ENCODE measurements around the gene CALML5. TPM values are rescaled to one million over a fixed set of nuclear protein-coding genes. Genes with fewer than 3 reads are reported as not detected.

CALML5 gene
- total RNA-seq, 1 experiment from 2014 or later, result not detected

GRCh38 chr10:5518143-5518542 lies 18.8 kb upstream of the CALML5 start:
- no peak for DNase-seq (ENCODE audit: low spot score)
- ChIA-PET CTCF (no interaction called here), POLR2A (ENCODE audit: low non-redundant PET) (no interaction called here)
- intact Hi-C loops (cut with micrococcal nuclease; ENCODE audit: unreplicated experiment), result no loop called here
- H3K27me3 ChIP-seq (replicated peaks; ENCODE audit: insufficient read depth, low read depth, low read length, poor library complexity), result no peaks in the 10 kb centered on the region
- H3K4me1 ChIP-seq (ENCODE audit: insufficient read depth, low read length, poor library complexity, severe bottlenecking), result no peaks in the 10 kb centered on the region
- H3K36me3 ChIP-seq (ENCODE audit: insufficient read depth, low read length, poor library complexity, severe bottlenecking), result no peaks in the 10 kb centered on the region
- no TSS peak for BruUV-seq (replicated peaks)
- no peak for TF ChIP-seq EZH2 (IDR thresholded peaks at IDR 0.05; ENCODE audit: borderline replicate concordance, low read depth, low read length, poor library complexity, severe bottlenecking)
- no peak for TF ChIP-seq CTCF (conservative IDR thresholded peaks at IDR 0.05; ENCODE audit: low read depth, low read length)
- no peaks in the 10 kb centered on the region for H3K9me3 ChIP-seq (ENCODE audit: low read depth, low read length, poor library complexity, severe bottlenecking)
- H3K27ac ChIP-seq (ENCODE audit: low read depth, low read length, poor library complexity, severe bottlenecking), result no peak overlapping the region
- H3K4me3 ChIP-seq (ENCODE audit: low read depth, low read length, poor library complexity, severe bottlenecking), result no peak overlapping the region

- no peak for DNase-seq (ENCODE audit: low spot score)
- ChIA-PET POLR2A (ENCODE audit: low non-redundant PET) (no interaction called here), CTCF (no interaction called here)
- no peaks in the 10 kb centered on the region for H3K9me3 ChIP-seq (ENCODE audit: low read depth, low read length, poor library complexity, severe bottlenecking)
- no peak overlapping the region for H3K4me3 ChIP-seq (ENCODE audit: low read depth, low read length, poor library complexity, severe bottlenecking)
- no peak overlapping the region for H3K27ac ChIP-seq (ENCODE audit: low read depth, low read length, poor library complexity, severe bottlenecking)
- H3K36me3 ChIP-seq (ENCODE audit: insufficient read depth, low read length, poor library complexity, severe bottlenecking), result no peaks in the 10 kb centered on the region
- H3K27me3 ChIP-seq (replicated peaks; ENCODE audit: insufficient read depth, low read depth, low read length, poor library complexity), result no peaks in the 10 kb centered on the region
- TF ChIP-seq CTCF (conservative IDR thresholded peaks at IDR 0.05; ENCODE audit: low read depth, low read length), result no peak
- no peak for TF ChIP-seq EZH2 (IDR thresholded peaks at IDR 0.05; ENCODE audit: borderline replicate concordance, low read depth, low read length, poor library complexity, severe bottlenecking)
- no TSS peak for BruUV-seq (replicated peaks)
- intact Hi-C loops (cut with micrococcal nuclease; ENCODE audit: unreplicated experiment), result no loop called here
- H3K4me1 ChIP-seq (ENCODE audit: insufficient read depth, low read length, poor library complexity, severe bottlenecking), result no peaks in the 10 kb centered on the region
Measured at GRCh38 chr10:5517546-5517945, 18.2 kb upstream of the CALML5 start.

GRCh38 chr10:5515948-5516761 lies 16.8 kb upstream of the CALML5 start:
- no peak overlapping the region for H3K27ac ChIP-seq (ENCODE audit: low read depth, low read length, poor library complexity, severe bottlenecking)
- no peaks in the 10 kb centered on the region for H3K4me1 ChIP-seq (ENCODE audit: insufficient read depth, low read length, poor library complexity, severe bottlenecking)
- ChIA-PET CTCF (no interaction called here), POLR2A (ENCODE audit: low non-redundant PET) (no interaction called here)
- no peaks in the 10 kb centered on the region for H3K9me3 ChIP-seq (ENCODE audit: low read depth, low read length, poor library complexity, severe bottlenecking)
- H3K36me3 ChIP-seq (ENCODE audit: insufficient read depth, low read length, poor library complexity, severe bottlenecking), result no peaks in the 10 kb centered on the region
- intact Hi-C loops (cut with micrococcal nuclease; ENCODE audit: unreplicated experiment), result no loop called here
- no TSS peak for BruUV-seq (replicated peaks)
- H3K27me3 ChIP-seq (replicated peaks; ENCODE audit: insufficient read depth, low read depth, low read length, poor library complexity), result no peaks in the 10 kb centered on the region
- no peak overlapping the region for H3K4me3 ChIP-seq (ENCODE audit: low read depth, low read length, poor library complexity, severe bottlenecking)
- DNase-seq (ENCODE audit: low spot score), result no peak
- TF ChIP-seq EZH2 (IDR thresholded peaks at IDR 0.05; ENCODE audit: borderline replicate concordance, low read depth, low read length, poor library complexity, severe bottlenecking) (no peak), CTCF (conservative IDR thresholded peaks at IDR 0.05; ENCODE audit: low read depth, low read length) (no peak)

All from A673 (cell line).